NOMO-1 treated with dmso at 0.1 percent for 144 hours (cell line): ENCODE data around the gene SLC9C1.

Source experiments
- DNase-seq: peaks from one replicate; lab custom pipeline; 2025; ENCODE audit not compliant: unreplicated experiment; lab: John Stamatoyannopoulos, UW

The SLC9C1 gene

GRCh38 chr3:112307557-112307956 is 13.5 kb upstream of the SLC9C1 start:
- no peak for DNase-seq

DNA sequence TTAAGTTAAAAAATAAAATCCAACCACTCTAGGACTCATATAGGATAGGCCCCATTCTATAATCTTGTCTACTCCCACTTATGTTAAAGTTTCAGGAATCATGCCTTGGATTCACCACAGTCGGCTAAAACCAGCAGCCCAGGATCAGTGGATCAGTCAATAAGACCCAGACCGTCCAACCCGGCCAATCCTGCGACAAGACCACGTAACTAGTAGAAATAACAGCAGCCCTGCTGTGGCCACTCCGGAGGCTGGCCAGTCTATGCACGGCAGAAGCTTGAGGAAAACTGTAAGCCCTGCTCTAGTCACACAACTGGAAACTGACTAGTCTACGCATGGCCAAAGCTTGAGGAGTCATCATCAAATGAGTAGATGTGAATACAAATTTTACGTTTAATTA is 12.8 kb upstream of the SLC9C1 start:
- DNase-seq = no peak

DNA sequence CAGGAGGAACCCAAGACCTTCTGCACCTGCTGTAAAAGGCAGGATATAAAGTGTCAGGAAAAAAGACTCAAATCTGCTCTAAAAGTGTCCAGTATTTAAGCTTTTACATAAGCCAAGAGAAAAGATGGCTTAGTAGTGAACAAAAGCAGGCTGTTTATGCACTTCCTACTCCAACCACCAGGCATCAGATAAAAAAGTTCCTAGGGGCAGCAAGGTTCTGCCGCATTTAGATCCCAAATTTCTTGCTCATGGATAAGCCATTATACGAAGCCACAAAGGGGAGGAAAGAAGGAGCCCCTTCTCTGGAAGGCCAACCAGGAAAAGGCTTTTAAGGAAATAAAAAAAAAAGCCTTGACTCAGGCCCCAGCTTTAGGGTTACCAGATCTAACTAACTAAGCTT is 10.6 kb upstream of the SLC9C1 start:
- DNase-seq = no peak

GRCh38 chr3:112303764-112304325 is 9.8 kb upstream of the SLC9C1 start:
- DNase-seq = no peak

DNA sequence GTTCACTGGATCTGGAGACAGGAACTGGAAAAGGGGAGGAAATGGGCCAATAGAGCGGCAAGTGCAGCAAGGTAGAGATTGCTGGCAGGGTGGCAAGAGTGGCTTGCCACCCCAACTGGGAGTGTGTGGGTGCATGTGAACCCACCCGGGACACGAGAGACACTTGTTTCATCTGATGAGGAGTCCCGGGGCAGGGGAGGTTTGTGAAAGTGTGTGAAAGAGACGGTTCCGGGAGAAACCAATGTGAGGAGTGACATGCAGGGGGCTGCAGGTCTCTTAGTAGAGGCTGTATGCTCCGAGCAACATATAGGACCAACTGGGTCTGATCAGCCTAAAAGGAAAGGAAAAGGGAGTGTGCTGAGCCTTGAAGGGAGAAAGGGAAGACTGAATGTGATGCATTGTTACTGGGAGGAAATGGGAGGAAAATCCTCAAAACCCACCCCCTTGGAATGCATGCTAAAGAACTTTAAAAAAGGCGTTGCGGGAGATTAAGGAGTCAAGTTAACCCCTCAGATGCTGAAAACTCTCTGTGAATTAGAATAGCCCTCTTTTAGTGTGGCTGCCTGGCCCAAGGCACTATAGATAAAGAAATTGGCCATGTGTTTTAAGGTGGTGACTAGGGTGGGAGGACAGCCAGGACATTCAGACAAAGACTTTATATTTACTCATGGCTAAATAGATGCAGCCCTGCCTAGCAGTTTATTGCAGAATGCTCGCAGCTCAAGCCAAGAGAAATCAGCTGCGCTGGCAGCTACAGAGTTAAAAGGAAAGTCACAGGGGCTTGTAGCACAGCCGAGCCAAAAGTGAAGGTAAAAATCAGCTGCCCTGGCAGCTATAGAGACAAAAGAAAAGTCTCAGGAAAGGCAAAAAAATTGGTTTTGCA is 9.1 kb upstream of the SLC9C1 start:
- no peak for DNase-seq

DNA sequence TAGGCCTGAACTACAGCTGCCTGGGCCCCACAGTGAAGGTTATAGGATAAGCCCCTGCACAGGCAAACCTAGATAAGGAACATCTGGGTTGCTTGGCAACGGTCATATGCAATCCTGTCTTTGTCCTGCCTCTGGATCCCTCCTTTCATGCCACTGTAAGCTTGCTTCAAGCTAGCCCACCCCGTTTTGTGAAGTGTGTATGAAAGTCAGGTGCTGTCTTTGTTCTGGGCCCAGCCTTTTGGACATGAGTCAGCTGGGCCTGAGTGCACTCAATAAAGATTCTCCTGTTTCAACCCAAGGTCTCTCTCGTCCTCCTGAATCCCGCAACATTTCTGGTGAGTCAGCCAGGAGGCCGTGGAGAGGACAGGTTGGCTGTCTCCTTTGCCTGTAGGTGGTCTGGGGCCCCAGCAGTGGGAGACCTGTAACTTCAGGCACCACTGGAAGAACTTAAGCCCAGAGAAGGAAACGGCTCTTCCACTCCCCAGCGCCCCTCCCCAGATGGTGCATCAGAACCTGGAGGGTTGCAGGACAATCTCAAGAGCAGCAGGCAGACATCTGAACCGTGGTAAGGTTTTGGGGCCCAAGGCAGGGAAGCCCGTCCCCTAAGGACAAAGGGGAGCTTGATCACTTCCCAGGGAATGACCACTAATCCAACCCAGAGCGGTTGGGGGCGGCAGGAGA is 8.3 kb upstream of the SLC9C1 start:
- no peak for DNase-seq

GRCh38 chr3:112298781-112299180 is 4.8 kb upstream of the SLC9C1 start:
- DNase-seq = no peak

GRCh38 chr3:112297714-112298113 is 3.7 kb upstream of the SLC9C1 start:
- no peak for DNase-seq

GRCh38 chr3:112289011-112289410 is 5.0 kb downstream of the SLC9C1 start:
- DNase-seq = no peak

- DNase-seq = no peak
Observed at GRCh38 chr3:112280266-112280665, 13.8 kb downstream of the SLC9C1 start.

DNA sequence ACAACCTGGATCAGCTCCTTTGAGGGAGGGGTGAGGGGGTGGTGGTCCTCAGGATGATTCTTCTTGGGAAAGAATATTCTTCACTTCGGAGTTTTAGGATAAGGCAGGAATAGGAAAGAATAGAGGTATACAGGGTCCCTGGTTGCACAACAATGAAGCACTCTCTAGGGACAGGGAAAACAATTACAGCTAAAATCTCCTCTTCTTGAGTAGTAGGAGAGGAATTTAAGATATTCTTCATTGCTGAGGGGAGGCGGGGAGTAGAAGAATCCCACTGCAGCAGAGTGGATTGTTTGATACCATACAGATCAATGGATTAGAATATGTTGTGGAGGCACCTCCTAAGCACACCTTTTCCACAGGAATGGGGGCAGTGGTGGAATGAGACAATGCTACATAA is 20.5 kb downstream of the SLC9C1 start:
- no peak for DNase-seq

DNA sequence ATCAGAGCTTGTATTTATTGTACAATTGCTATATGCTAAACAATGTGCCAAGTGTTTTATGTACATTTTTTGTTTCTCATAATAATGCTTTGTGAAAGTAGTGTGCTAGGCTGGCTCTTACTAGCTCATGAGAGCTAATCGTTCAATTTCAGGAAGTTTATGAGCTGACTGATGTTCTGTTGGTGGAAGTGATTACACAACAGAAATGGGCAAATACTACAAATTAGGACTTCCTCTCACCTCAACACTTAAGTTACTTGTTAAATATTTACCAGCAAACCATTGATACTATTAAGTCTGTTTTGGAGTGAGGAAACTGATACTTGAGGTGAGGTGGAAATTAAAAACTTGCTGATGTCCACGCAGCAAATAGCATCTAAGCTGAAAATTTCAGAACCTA is 32.3 kb downstream of the SLC9C1 start:
- DNase-seq = peak; percentile 29

DNA sequence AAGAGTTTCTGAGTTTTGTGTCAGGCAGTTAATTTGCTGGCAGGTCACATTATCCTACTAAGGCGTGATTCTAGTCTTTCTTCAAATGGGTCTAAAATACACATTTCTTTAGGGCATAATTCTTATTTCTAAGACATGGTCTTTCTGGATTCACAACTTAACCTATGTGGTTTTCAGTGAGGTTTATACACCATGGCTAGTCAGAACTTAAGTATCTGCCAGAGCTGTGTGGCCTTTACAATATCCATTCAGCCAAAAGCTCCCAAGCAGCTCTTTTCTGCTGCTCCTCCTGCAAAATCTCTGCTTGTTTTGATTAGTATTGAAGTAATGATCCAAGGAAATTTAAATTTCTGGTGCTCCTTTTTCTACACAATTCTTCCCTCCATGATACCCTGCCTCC is 33.5 kb downstream of the SLC9C1 start:
- no peak for DNase-seq

- no peak for DNase-seq
Observed at GRCh38 chr3:112253301-112253971, 40.6 kb downstream of the SLC9C1 start.

DNA sequence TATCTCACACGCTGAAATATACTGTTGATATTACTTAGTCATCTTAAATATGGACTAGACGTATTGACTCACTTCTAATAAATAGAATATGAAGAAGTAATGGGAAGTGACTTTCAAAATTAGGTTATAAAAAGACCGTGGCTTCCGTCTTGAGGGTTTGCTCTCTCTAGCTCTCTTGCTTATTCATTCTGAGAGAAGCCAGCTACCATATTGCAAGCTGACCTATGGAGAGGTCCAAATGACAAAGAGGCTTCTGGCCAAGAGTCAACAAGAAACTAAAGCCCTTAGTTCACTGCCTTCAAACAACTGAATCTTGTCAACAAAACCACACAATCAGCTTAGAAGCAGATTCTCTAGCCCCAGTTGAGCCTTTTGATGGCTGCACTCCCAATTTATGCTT is 46.1 kb downstream of the SLC9C1 start:
- DNase-seq = no peak

- no peak for DNase-seq
Observed at GRCh38 chr3:112247350-112247749, 46.7 kb downstream of the SLC9C1 start.

DNA sequence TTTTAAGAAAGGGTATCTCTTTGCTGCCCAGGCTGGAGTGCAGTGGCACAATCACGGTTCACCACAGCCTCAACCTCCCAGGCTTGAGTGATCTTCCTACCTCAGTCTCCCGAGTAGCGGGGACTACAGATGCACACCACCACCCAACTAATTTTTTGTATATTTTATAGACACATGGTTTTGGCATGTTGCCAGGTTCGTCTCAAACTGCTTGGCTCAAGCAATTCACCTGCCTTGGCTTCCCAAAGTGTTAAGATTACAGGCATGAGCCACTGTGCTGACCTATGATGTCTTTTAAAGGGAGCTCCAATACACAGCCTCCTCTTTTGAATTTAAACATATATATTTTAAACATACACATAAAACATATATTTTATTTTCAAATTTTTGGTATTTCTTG is 60.9 kb downstream of the SLC9C1 start:
- no peak for DNase-seq

DNA sequence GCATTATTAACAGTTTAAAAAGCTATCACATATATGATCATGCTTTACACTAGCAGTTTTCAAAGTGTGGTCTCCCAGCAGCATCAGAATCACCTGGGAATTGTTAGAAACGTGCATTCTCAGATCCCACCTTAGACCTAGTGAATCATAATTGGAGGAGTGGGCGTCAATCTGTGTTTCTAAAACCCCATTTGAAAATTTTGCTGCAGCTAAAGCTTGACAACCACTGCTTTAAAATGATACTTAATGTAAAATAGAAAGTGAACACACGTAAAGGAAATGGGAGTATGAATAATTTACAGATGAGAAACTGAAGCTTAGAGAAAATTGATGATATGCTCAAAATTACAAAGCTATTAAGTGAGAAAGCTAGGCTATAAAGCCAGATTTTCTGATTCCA is 62.3 kb downstream of the SLC9C1 start:
- DNase-seq = no peak

GRCh38 chr3:112230033-112230432 is 64.0 kb downstream of the SLC9C1 start:
- DNase-seq = no peak

- DNase-seq = no peak
Observed at GRCh38 chr3:112228786-112229185, 65.2 kb downstream of the SLC9C1 start.

GRCh38 chr3:112200317-112200666 is 93.7 kb downstream of the SLC9C1 start:
- DNase-seq = no peak
